GM23338 (cell line): ENCODE measurements around the gene LRRC26. TPM values are rescaled to one million over a fixed set of nuclear protein-coding genes. Genes with fewer than 3 reads are reported as not detected.
"Not testable (repeated sequence)": the region's sequence is repeated elsewhere in the genome, so short reads cannot be mapped to it uniquely, and the experiment has no call there.

Source experiments
- ATAC-seq: fragments of 200-7000 bp; cut with Tn5 transposase; 3 replicates; pipeline ENCODE4 v1.9.1; 2020
- DNase-seq: peaks from one replicate; pipeline ENCODE4 v3.0.0-alpha.2; 2015; ENCODE audit warnings: low spot score
- H2AFZ ChIP-seq: fragments of 200-600 bp; sonication (generic); 2 replicates; pipeline ENCODE4 v1.8.0; 2016; ENCODE audit warnings: antibody characterized with exemption, mild to moderate bottlenecking, moderate library complexity
- H3F3A ChIP-seq: fragments of 200-600 bp; sonication (generic); replicated peaks from 2 replicates; pipeline ENCODE4 v1.8.0; 2017; ENCODE audit warnings: antibody characterized with exemption, mixed run types, low read depth
- H3K27ac ChIP-seq: fragments of 200-600 bp; sonication (generic); 2 replicates; pipeline ENCODE4 v1.6.1; 2016; ENCODE audit warnings: low read depth
- H3K27me3 ChIP-seq: fragments of 200-600 bp; sonication (generic); 2 replicates; pipeline ENCODE4 v1.8.0; 2016; ENCODE audit warnings: mild to moderate bottlenecking, mixed run types, moderate library complexity; ENCODE audit not compliant: insufficient read depth
- H3K36me3 ChIP-seq: fragments of 200-600 bp; sonication (generic); 2 replicates; pipeline ENCODE4 v1.8.0; 2016; ENCODE audit warnings: mild to moderate bottlenecking; ENCODE audit not compliant: insufficient read depth
- H3K4me1 ChIP-seq: fragments of 200-600 bp; sonication (generic); 2 replicates; pipeline ENCODE4 v1.8.0; 2016; ENCODE audit warnings: mild to moderate bottlenecking, moderate library complexity; ENCODE audit not compliant: insufficient read depth
- H3K4me2 ChIP-seq: fragments of 200-600 bp; sonication (generic); 2 replicates; pipeline ENCODE4 v1.7.1; 2017; ENCODE audit warnings: mixed run types
- H3K4me3 ChIP-seq: fragments of 200-600 bp; sonication (generic); 2 replicates; pipeline ENCODE4 v1.6.1; 2016; ENCODE audit warnings: mixed run types
- H3K79me2 ChIP-seq: fragments of 200-600 bp; sonication (generic); replicated peaks from 2 replicates; pipeline ENCODE4 v1.8.0; 2017; ENCODE audit warnings: mild to moderate bottlenecking; ENCODE audit not compliant: insufficient read depth
- H3K9me2 ChIP-seq: fragments of 200-600 bp; sonication (generic); 2 replicates; pipeline ENCODE4 v1.8.0; 2017; ENCODE audit not compliant: insufficient read depth
- H4K20me1 ChIP-seq: fragments of 200-600 bp; sonication (generic); replicated peaks from 2 replicates; pipeline ENCODE4 v1.8.0; 2017; ENCODE audit warnings: mild to moderate bottlenecking; ENCODE audit not compliant: insufficient read depth
- H3K27ac Mint-ChIP-seq: 2 replicates; pipeline ENCODE4 v1.8.0; 2020; ENCODE audit warnings: inconsistent platforms, mild to moderate bottlenecking, moderate library complexity, mixed read lengths
- H3K27me3 Mint-ChIP-seq: 3 replicates; pipeline ENCODE4 v1.8.0; 2022; ENCODE audit warnings: low read depth, mild to moderate bottlenecking, moderate library complexity, mixed read lengths, inconsistent platforms; ENCODE audit not compliant: insufficient read depth, poor library complexity
- H3K36me3 Mint-ChIP-seq: 3 replicates; pipeline ENCODE4 v1.8.0; 2021; ENCODE audit warnings: low read depth, mild to moderate bottlenecking, inconsistent platforms, moderate library complexity, mixed read lengths
- H3K4me1 Mint-ChIP-seq: 3 replicates; pipeline ENCODE4 v1.8.0; 2020; ENCODE audit warnings: mild to moderate bottlenecking, inconsistent platforms, mixed read lengths
- H3K4me3 Mint-ChIP-seq: 3 replicates; pipeline ENCODE4 v1.8.0; 2021; ENCODE audit warnings: moderate library complexity, mild to moderate bottlenecking, inconsistent platforms, mixed read lengths
- H3K9me3 Mint-ChIP-seq: 3 replicates; pipeline ENCODE4 v1.8.0; 2020; ENCODE audit warnings: moderate library complexity, mild to moderate bottlenecking, inconsistent platforms, mixed read lengths
- EZH2phosphoT487 ChIP-seq: fragments of 200-600 bp; sonication (generic); IDR thresholded peaks from one replicate; pipeline ENCODE4 v1.8.1; 2018; ENCODE audit warnings: antibody characterized with exemption; ENCODE audit not compliant: unreplicated experiment
- JUNB ChIP-seq: IDR thresholded peaks from one replicate; pipeline ENCODE4 v1.6.1; 2016; ENCODE audit warnings: antibody characterized with exemption; ENCODE audit not compliant: unreplicated experiment
- NANOG ChIP-seq: IDR thresholded peaks from 2 replicates; pipeline ENCODE4 v1.6.1; 2016; ENCODE audit warnings: antibody characterized with exemption, borderline replicate concordance
- POLR2AphosphoS5 ChIP-seq: IDR thresholded peaks from 2 replicates; pipeline ENCODE4 v1.6.1; 2016; ENCODE audit warnings: antibody characterized with exemption, low read depth
- STAT1 ChIP-seq: IDR thresholded peaks from one replicate; pipeline ENCODE4 v1.6.1; 2016; ENCODE audit warnings: antibody characterized with exemption; ENCODE audit not compliant: unreplicated experiment
- ZNF114 ChIP-seq: fragments of 250-450 bp; sonication (Bioruptor Pico); IDR thresholded peaks from 2 replicates; pipeline ENCODE4 v1.5.0; 2020; ENCODE audit warnings: mild to moderate bottlenecking, moderate library complexity
- ZNF331 ChIP-seq: fragments of 250-450 bp; sonication (Bioruptor Pico); IDR thresholded peaks from 2 replicates; pipeline ENCODE4 v1.5.0; 2020; ENCODE audit warnings: low read depth, mild to moderate bottlenecking, moderate library complexity
- polyA plus RNA-seq: library from polyadenylated mRNA; unstranded; fragments of >200 nt; fragmentation: Nextera tagmentation; extraction: Ambion mirVana; gene quantifications from 2 replicates; pipeline ENCODE4 v1.2.1, GENCODE V29; 2016
- total RNA-seq: library from RNA; depleted of rRNA; stranded (reverse); fragments of >200 nt; shearing (Covaris generic); gene quantifications from 2 replicates; pipeline ENCODE4 v1.2.3, GENCODE V29; 2014
- TF ChIP-seq, protein P1 (sequence below): IDR thresholded peaks from one replicate; pipeline ENCODE4 v1.6.1; 2018; ENCODE audit warnings: antibody characterized with exemption; ENCODE audit not compliant: unreplicated experiment
- TF ChIP-seq, protein P2 (sequence below): IDR thresholded peaks from 2 replicates; pipeline ENCODE4 v1.6.1; 2016; ENCODE audit warnings: antibody characterized with exemption

Gene LRRC26
- total and polyA plus RNA-seq, 2 experiments from 2014 or later: 0.21 to 4.3 TPM

DNA sequence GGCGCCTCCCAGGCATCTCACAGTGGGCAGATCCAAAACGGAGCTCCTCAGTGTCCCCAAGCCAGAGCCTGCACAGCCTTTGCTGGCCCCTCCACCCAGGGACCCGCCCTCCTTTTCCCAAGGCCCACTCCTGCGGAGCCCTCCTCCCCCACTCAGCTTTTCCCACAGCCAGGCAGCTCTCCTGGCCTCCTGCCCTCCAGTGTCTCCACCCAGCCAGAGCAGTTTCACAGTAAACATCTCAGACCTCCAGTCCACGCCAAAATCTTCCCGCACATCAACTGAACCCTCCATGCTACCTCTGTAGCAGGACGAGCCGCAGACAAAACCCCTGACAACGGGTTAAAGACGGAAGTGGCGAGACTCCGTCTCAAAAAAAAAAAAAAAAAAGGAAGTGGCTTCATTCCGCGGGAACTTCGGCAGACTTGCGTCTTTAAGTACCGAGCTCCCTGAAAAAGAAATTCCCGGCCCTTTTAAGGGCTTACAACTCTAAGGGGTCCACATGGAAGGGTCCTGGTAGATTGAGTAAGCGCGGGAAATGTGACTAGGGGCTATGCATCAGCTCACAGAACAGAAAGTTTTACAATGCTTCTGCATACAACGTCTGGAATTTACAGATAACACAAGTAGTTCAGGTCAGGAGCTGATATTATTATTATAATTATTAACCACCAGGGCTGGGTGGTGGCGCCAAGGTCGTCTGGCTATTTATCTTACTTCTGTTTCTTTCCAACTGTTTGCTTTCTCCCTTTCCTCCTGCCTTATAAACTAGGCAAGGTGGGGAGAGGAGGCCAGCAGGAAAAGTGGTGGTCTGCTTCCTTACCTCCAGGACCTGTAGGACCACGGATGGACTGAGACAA is 42.3 kb downstream of the LRRC26 start:
- H3K79me2 ChIP-seq: 0 out of 2 replicates have a peak, but pooled peaks cover 8% of the 10 kb centered on the region
- peaks cover 8% of the 10 kb centered on the region for H3K27me3 Mint-ChIP-seq
- H3K27me3 ChIP-seq: peaks cover 21% of the 10 kb centered on the region
- H3K4me2 ChIP-seq: no peak overlapping the region
- no peak overlapping the region for H3K27ac Mint-ChIP-seq
- peaks cover 15% of the 10 kb centered on the region for H3K4me1 Mint-ChIP-seq
- H3K9me2 ChIP-seq: no peaks in the 10 kb centered on the region
- no peaks in the 10 kb centered on the region; the same call in 1 of the 2 replicates for H4K20me1 ChIP-seq
- peaks cover 8% of the 10 kb centered on the region for H3F3A ChIP-seq
- ATAC-seq (no peak), DNase-seq (no peak)
- peak overlapping the region; percentile 89 for H3K4me3 Mint-ChIP-seq
- TF ChIP-seq POLR2AphosphoS5 (no peak), STAT1 (no peak), NANOG (no peak), JUNB (no peak), ZNF114 (CRISPR knock-in tag) (no peak), EZH2phosphoT487 (no peak)
- TF ChIP-seq, protein P1, sequence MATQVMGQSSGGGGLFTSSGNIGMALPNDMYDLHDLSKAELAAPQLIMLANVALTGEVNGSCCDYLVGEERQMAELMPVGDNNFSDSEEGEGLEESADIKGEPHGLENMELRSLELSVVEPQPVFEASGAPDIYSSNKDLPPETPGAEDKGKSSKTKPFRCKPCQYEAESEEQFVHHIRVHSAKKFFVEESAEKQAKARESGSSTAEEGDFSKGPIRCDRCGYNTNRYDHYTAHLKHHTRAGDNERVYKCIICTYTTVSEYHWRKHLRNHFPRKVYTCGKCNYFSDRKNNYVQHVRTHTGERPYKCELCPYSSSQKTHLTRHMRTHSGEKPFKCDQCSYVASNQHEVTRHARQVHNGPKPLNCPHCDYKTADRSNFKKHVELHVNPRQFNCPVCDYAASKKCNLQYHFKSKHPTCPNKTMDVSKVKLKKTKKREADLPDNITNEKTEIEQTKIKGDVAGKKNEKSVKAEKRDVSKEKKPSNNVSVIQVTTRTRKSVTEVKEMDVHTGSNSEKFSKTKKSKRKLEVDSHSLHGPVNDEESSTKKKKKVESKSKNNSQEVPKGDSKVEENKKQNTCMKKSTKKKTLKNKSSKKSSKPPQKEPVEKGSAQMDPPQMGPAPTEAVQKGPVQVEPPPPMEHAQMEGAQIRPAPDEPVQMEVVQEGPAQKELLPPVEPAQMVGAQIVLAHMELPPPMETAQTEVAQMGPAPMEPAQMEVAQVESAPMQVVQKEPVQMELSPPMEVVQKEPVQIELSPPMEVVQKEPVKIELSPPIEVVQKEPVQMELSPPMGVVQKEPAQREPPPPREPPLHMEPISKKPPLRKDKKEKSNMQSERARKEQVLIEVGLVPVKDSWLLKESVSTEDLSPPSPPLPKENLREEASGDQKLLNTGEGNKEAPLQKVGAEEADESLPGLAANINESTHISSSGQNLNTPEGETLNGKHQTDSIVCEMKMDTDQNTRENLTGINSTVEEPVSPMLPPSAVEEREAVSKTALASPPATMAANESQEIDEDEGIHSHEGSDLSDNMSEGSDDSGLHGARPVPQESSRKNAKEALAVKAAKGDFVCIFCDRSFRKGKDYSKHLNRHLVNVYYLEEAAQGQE: no peak
- no peaks in the 10 kb centered on the region for H3K36me3 ChIP-seq
- no peaks in the 10 kb centered on the region; the same call in 2 of the 3 replicates for H3K9me3 Mint-ChIP-seq
- H3K4me3 ChIP-seq: no peak overlapping the region
- H3K36me3 Mint-ChIP-seq: no peaks in the 10 kb centered on the region; the same call in 2 of the 3 replicates
- H2AFZ ChIP-seq: no peak overlapping the region
- H3K27ac ChIP-seq: no peak overlapping the region
- peaks cover 10% of the 10 kb centered on the region; the same call in 1 of the 2 replicates for H3K4me1 ChIP-seq

DNA sequence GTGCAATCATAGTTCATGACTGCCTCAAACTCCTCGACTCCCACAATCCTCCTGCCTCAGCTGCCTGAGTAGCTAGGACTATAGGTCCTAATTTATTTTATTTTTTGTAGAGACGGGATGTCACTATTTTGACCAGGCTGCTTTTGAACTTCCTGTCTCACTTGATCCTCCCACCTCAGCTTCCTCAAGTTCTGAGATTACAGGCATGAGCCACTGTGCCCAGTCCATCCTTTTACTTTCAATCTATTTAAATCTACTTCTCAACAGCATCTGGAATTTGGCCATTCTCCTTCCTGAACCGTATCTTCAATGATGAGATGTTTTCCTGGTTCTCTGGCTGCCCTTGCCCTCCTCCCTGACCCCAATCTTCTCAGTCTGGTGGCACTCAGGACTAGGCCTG is 43.1 kb downstream of the LRRC26 start:
- H3K79me2 ChIP-seq: 0 out of 2 replicates have a peak, but pooled peaks cover 8% of the 10 kb centered on the region
- Mint-ChIP-seq H3K4me3 (no peak overlapping the region), H3K36me3 (no peaks in the 10 kb centered on the region; the same call in 2 of the 3 replicates), H3K9me3 (no peaks in the 10 kb centered on the region; the same call in 2 of the 3 replicates), H3K4me1 (peaks cover 15% of the 10 kb centered on the region), H3K27me3 (peaks cover 8% of the 10 kb centered on the region), H3K27ac (no peak overlapping the region)
- TF ChIP-seq ZNF114 (CRISPR knock-in tag): no peak
- TF ChIP-seq, protein P2, sequence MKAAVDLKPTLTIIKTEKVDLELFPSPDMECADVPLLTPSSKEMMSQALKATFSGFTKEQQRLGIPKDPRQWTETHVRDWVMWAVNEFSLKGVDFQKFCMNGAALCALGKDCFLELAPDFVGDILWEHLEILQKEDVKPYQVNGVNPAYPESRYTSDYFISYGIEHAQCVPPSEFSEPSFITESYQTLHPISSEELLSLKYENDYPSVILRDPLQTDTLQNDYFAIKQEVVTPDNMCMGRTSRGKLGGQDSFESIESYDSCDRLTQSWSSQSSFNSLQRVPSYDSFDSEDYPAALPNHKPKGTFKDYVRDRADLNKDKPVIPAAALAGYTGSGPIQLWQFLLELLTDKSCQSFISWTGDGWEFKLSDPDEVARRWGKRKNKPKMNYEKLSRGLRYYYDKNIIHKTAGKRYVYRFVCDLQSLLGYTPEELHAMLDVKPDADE: no peak
- TF ChIP-seq ZNF331 (CRISPR knock-in tag): no peak
- H4K20me1 ChIP-seq: no peaks in the 10 kb centered on the region; the same call in 1 of the 2 replicates
- peaks cover 18% of the 10 kb centered on the region for H3K27me3 ChIP-seq
- no peak for DNase-seq
- no peak for ATAC-seq
- no peak overlapping the region for H3K4me3 ChIP-seq
- H3K27ac ChIP-seq: no peak overlapping the region
- no peaks in the 10 kb centered on the region for H3K9me2 ChIP-seq
- no peak overlapping the region for H2AFZ ChIP-seq
- peaks cover 10% of the 10 kb centered on the region; the same call in 1 of the 2 replicates for H3K4me1 ChIP-seq
- H3F3A ChIP-seq: peaks cover 8% of the 10 kb centered on the region
- H3K36me3 ChIP-seq: no peaks in the 10 kb centered on the region
- no peak overlapping the region for H3K4me2 ChIP-seq

DNA sequence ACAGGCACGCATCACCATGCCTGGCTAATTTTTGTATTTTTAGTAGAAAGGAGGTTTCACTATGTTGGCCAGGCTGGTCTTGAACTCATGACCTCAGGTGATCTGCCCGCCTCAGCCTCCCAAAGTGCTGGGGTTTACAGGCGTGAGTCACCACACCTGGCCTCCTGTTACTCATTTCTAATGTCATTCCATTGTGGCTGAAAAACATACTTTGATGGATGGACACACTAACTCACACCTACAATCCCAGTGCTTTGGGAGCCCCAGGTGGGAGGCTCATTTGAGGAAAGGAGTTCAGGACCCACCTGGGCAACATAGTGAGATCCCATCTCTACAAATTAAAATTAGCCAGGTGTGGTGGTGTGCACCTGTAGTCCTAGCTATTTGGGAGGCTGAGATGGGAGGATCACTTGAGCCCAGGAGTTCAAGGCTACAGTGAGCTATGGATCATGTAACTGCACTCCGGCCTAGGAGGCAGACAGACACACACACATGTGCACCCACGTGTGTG is 45.8 kb downstream of the LRRC26 start:
- H3K79me2 ChIP-seq, H3K27ac ChIP-seq, H3K36me3 Mint-ChIP-seq, ATAC-seq, H3K27me3 ChIP-seq, H3K27ac Mint-ChIP-seq, H3K4me3 ChIP-seq, H4K20me1 ChIP-seq, H3K9me3 Mint-ChIP-seq, H3K9me2 ChIP-seq, DNase-seq, H3K4me3 Mint-ChIP-seq, H3K4me2 ChIP-seq, H3K27me3 Mint-ChIP-seq, H3F3A ChIP-seq, H3K36me3 ChIP-seq, H2AFZ ChIP-seq, H3K4me1 ChIP-seq: not testable (repeated sequence)
- peaks cover 15% of the 10 kb centered on the region for H3K4me1 Mint-ChIP-seq
